Measurements from ENCODE around the gene FOXP4. TPM values are rescaled to one million over a fixed set of nuclear protein-coding genes. Genes with fewer than 3 reads are reported as not detected.
"Not testable (repeated sequence)": the region's sequence is repeated elsewhere in the genome, so short reads cannot be mapped to it uniquely, and the experiment has no call there.

The FOXP4 gene
- total RNA-seq, 1 donor: 3.5 TPM

DNA sequence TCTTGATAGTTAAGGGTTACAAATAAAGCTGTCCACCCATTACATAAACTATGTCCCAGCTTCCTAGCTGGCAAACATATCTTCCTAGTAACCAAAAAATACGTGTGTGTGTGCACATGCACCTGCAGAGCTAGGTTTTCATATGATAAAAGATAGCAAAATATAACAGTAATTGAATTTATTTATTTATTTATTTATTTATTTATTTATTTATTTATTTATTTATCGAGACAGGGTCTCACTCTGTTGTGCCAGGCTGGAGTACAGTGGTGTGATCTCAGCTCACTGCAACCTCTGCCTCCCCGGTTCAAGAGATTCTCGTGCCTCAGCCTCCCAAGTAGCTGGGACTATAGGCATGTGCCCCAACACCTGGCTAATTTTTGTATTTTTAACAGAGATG is 73.0 kb downstream of the FOXP4 start:
- not testable (repeated sequence) for H3K4me1 ChIP-seq (ENCODE audit: insufficient read depth, low read length); H3K4me3 ChIP-seq (ENCODE audit: low read length); H3K27me3 ChIP-seq (ENCODE audit: insufficient read depth, low read length); H3K9me3 ChIP-seq (ENCODE audit: low read depth, low read length)

DNA sequence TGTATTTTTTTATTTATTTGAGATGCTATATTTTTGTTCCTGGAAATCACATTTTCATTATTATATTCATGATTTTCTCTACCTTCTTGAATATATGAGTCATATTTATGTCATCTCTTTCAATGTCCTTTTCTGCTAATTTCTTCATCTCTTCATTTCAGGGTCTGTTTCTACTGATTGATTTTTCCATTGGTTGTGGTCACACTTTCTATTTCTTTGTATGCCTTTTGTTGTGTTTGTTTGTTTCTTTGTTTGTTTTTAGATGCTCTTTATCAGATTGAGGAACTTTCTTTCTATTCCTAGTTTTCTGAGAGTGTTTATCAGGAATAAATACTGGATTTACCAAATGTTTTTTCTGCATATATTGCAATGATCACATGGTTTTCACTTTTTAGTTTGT is 75.2 kb downstream of the FOXP4 start:
- no peaks in the 10 kb centered on the region for H3K27me3 ChIP-seq (ENCODE audit: insufficient read depth, low read length)
- H3K9me3 ChIP-seq (ENCODE audit: low read depth, low read length): no peaks in the 10 kb centered on the region
- H3K4me3 ChIP-seq (ENCODE audit: low read length): no peak overlapping the region
- no peaks in the 10 kb centered on the region for H3K4me1 ChIP-seq (ENCODE audit: insufficient read depth, low read length)

DNA sequence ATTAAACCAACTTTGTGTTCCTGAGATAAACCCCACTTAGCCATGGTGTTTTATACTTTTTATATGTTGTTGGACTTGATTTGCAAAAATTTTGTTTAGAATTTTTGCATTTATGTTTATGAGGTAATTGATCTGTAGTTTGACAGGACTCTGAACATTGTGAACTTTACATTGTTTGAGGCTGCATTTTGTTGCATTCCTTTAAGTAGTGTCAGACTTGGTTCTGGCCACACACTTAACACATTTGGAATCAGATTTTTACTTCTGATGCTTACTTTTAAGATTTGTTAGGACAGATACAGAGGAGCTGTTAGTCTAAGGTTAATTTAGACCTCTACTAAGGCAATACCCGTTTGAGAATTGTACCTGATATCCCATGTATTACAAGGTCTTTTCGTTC is 75.6 kb downstream of the FOXP4 start:
- no peaks in the 10 kb centered on the region for H3K4me1 ChIP-seq (ENCODE audit: insufficient read depth, low read length)
- no peaks in the 10 kb centered on the region for H3K9me3 ChIP-seq (ENCODE audit: low read depth, low read length)
- no peaks in the 10 kb centered on the region for H3K27me3 ChIP-seq (ENCODE audit: insufficient read depth, low read length)
- no peak overlapping the region for H3K4me3 ChIP-seq (ENCODE audit: low read length)

DNA sequence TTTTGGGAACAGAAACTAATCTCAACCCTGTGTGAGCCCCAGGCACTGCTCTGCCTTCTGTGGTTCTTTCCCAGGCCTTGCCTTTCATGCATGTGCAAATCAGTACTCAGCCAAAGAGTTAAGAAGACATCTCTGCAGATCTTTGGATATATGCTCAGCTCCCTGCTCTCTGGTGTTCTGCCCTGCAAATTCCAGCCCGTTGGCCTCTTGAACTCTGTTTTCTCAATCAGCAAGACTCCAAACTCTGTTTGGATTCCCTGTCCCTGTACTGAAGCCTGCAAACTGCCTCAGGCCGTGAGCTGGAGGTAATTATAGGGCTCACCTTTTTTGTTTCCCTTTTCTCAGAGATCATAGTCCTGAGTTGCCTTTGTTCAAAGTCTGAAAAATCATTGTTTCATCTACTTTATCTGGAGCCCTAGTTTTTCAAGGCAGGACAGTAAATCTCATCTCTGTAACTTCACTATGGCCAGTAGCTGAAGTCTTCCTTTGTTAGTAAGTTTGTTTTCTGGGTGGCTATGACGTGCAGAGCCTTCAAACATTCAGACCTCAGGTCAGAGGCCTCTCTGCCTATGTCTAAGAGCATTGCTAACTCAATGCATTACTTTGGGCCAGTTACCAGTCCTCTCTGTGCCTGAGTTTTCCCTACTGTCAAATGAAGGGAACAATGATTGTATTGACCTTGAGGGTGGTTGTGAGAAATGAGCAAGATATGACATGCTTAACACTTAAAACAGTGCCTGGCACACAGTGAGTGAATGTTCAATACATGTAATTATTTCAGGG is 76.2 kb downstream of the FOXP4 start:
- Histone ChIP-seq H3K4me1 (ENCODE audit: insufficient read depth, low read length) (no peaks in the 10 kb centered on the region), H3K9me3 (ENCODE audit: low read depth, low read length) (no peaks in the 10 kb centered on the region), H3K27me3 (ENCODE audit: insufficient read depth, low read length) (no peaks in the 10 kb centered on the region), H3K4me3 (ENCODE audit: low read length) (no peak overlapping the region)

DNA sequence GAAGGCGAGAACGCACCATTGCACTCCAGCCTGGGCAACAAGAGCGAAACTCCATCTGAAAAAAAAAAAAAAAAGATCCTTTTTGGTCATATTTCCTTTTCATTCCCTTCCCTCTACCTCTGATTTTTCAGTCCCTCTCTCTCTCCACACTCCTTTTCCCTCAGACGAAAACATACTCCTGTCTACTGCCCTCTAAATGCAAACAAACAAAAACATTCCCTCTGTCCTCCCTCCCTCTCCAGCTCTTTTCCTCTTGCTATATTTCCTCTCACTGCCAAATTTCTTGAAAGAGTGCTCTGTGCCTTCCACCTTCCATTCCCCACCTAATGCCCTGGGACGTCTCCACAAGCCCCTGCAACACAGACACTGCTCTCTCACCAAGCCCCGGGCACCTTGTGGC is 77.1 kb downstream of the FOXP4 start:
- H3K27me3 ChIP-seq (ENCODE audit: insufficient read depth, low read length): no peaks in the 10 kb centered on the region
- no peaks in the 10 kb centered on the region for H3K4me1 ChIP-seq (ENCODE audit: insufficient read depth, low read length)
- H3K9me3 ChIP-seq (ENCODE audit: low read depth, low read length): no peaks in the 10 kb centered on the region
- no peak overlapping the region for H3K4me3 ChIP-seq (ENCODE audit: low read length)

DNA sequence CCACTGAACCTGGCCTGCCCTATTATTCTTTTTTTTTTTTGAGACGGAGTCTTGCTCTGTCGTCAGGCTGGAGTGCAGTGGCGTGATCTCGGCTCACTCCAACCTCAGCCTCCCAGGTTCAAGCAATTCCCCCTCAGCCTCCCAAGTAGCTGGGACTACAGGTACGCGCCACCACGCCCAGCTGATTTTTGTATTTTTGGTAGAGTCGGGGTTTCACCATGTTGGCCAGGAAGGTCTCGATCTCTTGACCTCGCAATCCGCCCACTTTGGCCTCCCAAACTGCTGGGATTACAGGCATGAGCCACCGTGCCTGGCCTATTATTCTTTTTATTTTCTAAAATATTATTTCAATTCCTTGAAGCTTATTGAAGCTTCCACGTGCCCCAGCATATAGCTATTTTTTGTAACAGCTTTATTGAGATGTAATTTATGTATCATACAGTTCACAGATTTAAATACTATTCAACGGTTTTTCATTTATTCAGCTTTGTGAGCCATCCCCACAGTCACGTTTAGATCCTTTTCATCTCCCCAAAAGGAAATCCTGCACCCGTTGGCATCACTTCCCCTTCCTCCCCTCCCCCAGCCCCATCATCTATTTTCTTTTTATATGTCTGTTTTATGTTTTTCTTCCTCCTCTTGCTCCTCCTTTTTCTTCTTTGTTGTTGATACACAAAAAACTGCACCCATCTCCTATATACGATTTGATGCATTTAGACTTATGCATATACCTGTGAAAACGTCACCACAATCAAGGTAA is 78.6 kb downstream of the FOXP4 start:
- Histone ChIP-seq H3K4me1 (ENCODE audit: insufficient read depth, low read length) (no peaks in the 10 kb centered on the region), H3K27me3 (ENCODE audit: insufficient read depth, low read length) (no peaks in the 10 kb centered on the region), H3K4me3 (ENCODE audit: low read length) (no peak overlapping the region)

DNA sequence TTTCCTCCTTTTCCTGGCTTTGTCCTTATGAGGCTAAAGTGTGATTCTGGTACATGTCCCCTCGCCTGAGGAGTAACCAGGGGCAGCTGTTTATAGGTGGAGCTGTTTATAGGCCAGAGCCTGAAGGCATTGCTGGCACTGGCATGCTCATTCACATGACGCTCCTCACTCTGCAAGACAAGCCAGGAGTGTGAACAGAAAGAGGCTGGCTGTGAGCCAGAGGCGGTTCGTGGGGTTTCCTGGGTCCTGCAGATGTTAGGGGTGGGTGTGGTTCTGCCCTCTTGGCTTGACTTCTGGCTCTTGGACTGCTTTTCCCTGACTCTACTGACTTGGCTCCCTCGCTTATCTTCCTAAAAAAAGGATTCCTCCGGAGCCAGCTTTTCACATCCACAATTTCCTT is 79.3 kb downstream of the FOXP4 start:
- H3K4me1 ChIP-seq (ENCODE audit: insufficient read depth, low read length): no peaks in the 10 kb centered on the region
- no peak overlapping the region for H3K4me3 ChIP-seq (ENCODE audit: low read length)
- no peaks in the 10 kb centered on the region for H3K27me3 ChIP-seq (ENCODE audit: insufficient read depth, low read length)
- H3K9me3 ChIP-seq (ENCODE audit: low read depth, low read length): no peaks in the 10 kb centered on the region

More for the DNA sequence above, 78.6 kb downstream of the FOXP4 start:
- no peaks in the 10 kb centered on the region for H3K9me3 ChIP-seq (ENCODE audit: low read depth, low read length)

DNA sequence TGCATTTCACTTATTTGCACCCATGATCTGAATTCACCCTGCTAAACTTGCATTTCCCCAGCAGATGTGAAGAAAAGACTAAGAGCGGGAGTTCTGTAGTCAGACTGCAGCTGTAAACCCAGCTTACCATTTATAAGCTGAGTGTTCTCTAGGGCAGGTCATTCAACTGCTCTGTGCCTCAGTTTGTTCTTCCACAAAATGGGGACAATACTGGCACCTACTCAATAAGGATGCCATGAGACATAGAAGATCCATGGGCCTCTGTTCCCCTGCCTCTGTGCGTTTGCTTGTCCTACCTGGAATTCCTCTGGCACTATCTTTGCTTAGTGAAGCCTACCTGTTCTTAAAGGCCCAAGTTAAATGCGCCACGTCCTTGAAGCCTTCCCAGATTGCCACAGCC is 79.8 kb downstream of the FOXP4 start:
- no peaks in the 10 kb centered on the region for H3K9me3 ChIP-seq (ENCODE audit: low read depth, low read length)
- H3K27me3 ChIP-seq (ENCODE audit: insufficient read depth, low read length): no peaks in the 10 kb centered on the region
- no peak overlapping the region for H3K4me3 ChIP-seq (ENCODE audit: low read length)
- H3K4me1 ChIP-seq (ENCODE audit: insufficient read depth, low read length): no peaks in the 10 kb centered on the region

DNA sequence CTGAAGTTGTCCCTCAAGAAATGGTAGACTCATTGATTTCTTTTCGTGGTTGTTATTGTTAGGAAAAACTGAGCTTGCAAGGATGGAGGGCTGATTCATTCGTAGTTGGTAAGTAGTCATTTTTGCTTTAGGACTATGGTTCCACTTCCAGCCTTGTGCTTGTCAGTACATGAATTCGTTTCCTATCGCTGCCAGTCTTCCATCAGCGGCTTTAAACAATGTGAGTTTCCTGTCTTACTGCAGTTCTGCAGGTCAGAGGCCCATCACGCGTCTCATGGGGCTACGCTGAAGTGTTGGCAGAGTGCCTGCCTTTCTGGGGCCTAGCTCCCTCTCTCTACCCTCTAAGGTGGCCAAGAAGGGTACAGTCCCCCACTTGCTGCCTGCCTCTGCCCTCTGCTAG is 80.7 kb downstream of the FOXP4 start:
- H3K4me3 ChIP-seq (ENCODE audit: low read length): no peak overlapping the region
- no peaks in the 10 kb centered on the region for H3K4me1 ChIP-seq (ENCODE audit: insufficient read depth, low read length)
- no peaks in the 10 kb centered on the region for H3K27me3 ChIP-seq (ENCODE audit: insufficient read depth, low read length)
- no peaks in the 10 kb centered on the region for H3K9me3 ChIP-seq (ENCODE audit: low read depth, low read length)

DNA sequence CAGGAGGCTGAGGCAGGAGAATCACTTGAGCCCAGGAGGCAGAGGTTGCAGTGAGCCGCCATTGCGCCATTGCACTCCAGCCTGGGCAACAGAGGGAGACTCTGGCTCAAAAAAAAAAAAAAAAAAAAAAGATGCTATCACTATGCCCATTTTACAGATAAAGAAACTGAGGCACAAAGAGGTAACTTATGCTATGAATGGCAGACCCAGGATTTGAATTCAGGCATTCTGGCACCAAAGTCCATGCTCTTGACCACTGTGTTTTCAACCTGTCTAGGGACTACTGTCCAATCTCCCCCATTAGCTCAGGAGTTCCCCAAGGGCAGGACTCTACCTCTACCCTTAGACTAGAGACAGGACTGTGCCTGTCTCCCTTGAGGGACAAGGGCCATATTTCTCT is 82.9 kb downstream of the FOXP4 start:
- Histone ChIP-seq H3K9me3 (ENCODE audit: low read depth, low read length) (no peaks in the 10 kb centered on the region), H3K4me1 (ENCODE audit: insufficient read depth, low read length) (no peaks in the 10 kb centered on the region), H3K27me3 (ENCODE audit: insufficient read depth, low read length) (no peaks in the 10 kb centered on the region), H3K4me3 (ENCODE audit: low read length) (no peak overlapping the region)

DNA sequence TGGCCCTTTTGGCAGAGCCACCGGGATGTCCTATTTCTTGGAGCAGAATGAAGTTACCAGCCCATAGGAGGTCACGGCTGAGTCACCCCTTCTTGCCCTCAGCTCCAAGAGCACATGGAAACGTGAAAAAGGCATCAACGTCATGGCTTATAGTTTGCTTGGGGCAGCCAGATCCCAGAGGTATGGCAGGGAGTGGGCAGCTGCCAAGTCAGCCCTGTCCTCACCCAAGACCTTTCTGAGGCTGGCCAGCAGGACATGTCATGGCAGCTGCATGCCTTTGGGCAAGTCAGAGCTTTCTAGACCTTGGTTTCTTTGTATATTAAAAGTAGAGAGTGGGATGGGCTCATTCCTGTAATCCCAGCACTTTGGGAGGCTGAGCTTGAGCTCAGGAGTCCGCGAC is 83.9 kb downstream of the FOXP4 start:
- Histone ChIP-seq H3K4me3 (ENCODE audit: low read length) (no peak overlapping the region), H3K9me3 (ENCODE audit: low read depth, low read length) (no peaks in the 10 kb centered on the region), H3K4me1 (ENCODE audit: insufficient read depth, low read length) (no peaks in the 10 kb centered on the region), H3K27me3 (ENCODE audit: insufficient read depth, low read length) (no peaks in the 10 kb centered on the region)

DNA sequence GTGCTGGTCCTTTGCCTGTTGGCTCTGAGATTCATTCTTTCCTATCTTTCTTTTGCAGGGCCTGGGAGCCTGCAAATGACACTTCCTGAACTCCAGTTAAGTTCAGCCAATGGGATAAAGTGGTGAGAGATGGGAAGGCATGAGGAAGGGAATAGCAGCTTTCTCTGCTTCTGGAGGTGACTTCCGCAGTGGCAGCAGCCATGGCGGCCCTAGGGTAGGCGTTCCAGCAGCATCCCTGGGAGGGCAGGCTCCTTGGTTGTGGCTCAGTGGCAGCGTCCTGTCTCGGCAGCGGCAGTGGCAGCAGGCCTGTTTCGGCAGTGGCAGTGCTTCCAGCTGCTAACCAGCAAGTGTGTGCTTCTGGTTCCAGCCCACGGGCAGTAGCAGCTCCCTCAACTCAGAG is 84.8 kb downstream of the FOXP4 start:
- Histone ChIP-seq H3K4me3 (ENCODE audit: low read length) (no peak overlapping the region), H3K9me3 (ENCODE audit: low read depth, low read length) (no peaks in the 10 kb centered on the region), H3K27me3 (ENCODE audit: insufficient read depth, low read length) (no peaks in the 10 kb centered on the region), H3K4me1 (ENCODE audit: insufficient read depth, low read length) (no peaks in the 10 kb centered on the region)

DNA sequence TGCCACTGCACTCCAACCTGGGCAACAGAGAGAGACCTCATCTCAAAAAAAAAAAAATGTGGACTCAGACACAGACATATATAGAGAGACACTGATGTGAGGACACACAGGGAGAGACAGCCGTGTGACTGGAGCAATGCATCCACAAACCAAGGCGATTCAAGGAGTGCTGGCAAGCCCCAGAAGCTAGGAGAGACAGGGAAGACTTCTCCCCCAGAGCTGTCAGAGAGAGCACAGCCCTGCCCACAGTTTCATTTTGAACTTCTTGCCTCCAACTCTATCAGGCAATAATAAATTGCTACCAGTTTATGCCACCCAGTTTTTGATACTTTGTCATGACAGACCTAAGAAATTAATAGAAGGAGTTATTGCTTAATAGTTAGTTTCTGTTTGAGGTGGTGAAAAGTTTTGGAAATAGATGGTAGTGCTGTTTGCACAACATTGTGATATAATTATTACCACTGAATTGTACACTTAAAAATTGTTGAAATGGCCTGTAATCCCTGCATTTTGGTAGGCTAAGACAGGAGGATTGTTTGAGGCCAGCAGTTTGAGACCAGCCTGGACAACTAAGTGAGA is 87.0 kb downstream of the FOXP4 start:
- Histone ChIP-seq H3K9me3 (ENCODE audit: low read depth, low read length) (no peaks in the 10 kb centered on the region), H3K4me1 (ENCODE audit: insufficient read depth, low read length) (peaks cover 4% of the 10 kb centered on the region), H3K27me3 (ENCODE audit: insufficient read depth, low read length) (peaks cover 21% of the 10 kb centered on the region), H3K4me3 (ENCODE audit: low read length) (no peak overlapping the region)

DNA sequence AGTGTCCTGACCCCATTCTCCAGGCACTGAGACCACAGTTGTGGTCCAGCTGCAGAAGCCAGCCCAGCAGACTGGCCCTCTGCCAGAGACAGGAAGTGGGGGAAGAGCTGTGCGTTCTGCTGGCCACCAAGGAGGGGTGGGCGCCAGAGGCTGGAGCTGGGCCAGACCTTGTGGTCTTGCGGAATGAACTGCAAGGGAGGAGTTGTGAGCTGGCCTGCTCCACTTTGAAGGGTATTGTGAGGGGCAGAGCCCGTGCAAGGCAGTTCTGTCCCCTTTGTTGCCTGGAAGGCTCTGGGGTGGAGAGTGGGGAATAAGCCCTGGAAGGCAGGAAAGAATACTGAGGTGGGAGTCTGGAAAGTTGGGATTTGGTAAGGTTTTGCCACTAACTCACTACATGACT is 88.5 kb downstream of the FOXP4 start:
- H3K4me1 ChIP-seq (ENCODE audit: insufficient read depth, low read length): peaks cover 4% of the 10 kb centered on the region
- H3K4me3 ChIP-seq (ENCODE audit: low read length): no peak overlapping the region
- H3K27me3 ChIP-seq (ENCODE audit: insufficient read depth, low read length): peaks cover 32% of the 10 kb centered on the region
- no peaks in the 10 kb centered on the region for H3K9me3 ChIP-seq (ENCODE audit: low read depth, low read length)

DNA sequence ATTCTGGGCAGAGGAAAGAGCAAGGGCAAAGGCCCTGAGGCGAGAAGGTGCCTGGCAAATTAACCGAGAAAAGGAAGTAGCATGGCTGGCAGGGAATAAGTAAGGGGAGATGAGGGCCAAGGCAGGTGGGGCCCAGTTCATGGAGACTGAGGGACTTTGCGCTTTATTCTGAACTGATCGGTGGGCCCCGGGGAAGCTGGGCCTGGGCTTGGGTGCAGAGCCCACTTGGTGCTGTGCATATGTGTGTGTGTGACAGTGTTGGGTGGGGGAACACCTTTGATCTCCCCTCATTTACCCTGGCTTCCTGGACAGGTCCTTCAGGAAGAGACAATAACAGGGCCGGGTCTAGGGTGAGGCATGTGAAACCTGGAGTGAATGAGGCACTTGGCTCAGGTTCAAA is 89.2 kb downstream of the FOXP4 start:
- Histone ChIP-seq H3K4me1 (ENCODE audit: insufficient read depth, low read length) (peaks cover 4% of the 10 kb centered on the region), H3K9me3 (ENCODE audit: low read depth, low read length) (no peaks in the 10 kb centered on the region), H3K4me3 (ENCODE audit: low read length) (no peak overlapping the region), H3K27me3 (ENCODE audit: insufficient read depth, low read length) (peaks cover 38% of the 10 kb centered on the region)

Measured in mononuclear cell (primary cell).